ENCODE measurements around the gene MEF2C. TPM values are rescaled to one million over a fixed set of nuclear protein-coding genes. Genes with fewer than 3 reads are reported as not detected.

The MEF2C gene
- total RNA-seq, 1 donor from 2014 or later: 20.5 TPM

DNA sequence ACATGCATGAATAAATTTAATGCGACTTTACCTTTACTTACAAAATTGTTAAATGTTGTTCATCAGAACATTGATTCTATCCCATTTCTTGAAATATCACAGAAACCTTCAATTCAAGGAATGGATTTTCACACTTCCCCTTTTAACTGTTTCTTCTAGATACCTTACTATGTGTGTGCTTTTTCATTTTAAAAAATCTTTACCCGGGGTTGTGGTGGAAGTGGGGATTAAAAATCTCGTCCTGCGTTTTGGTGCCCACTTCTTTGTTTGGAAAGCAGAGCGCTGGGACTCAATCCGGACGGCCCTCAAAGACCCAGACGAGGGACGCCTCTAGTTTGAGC lies 5.8 kb upstream of the MEF2C start:
- no peak overlapping the region for H3K27ac Mint-ChIP-seq (ENCODE audit: unreplicated experiment)
- Histone ChIP-seq H3K27me3 (ENCODE audit: insufficient read depth, low read length) (no peaks in the 10 kb centered on the region), H3K9ac (ENCODE audit: low read length) (peak overlapping the region; percentile 82), H3K79me2 (ENCODE audit: insufficient read depth, low read length) (no peaks in the 10 kb centered on the region), H4K20me1 (ENCODE audit: insufficient read depth, low read length) (no peaks in the 10 kb centered on the region), H3K36me3 (ENCODE audit: insufficient read depth, low read length) (no peaks in the 10 kb centered on the region), H3K4me1 (ENCODE audit: insufficient read depth, low read length) (no peaks in the 10 kb centered on the region), H3K4me2 (ENCODE audit: low read length) (peak overlapping the region; percentile 99), H2AFZ (ENCODE audit: low read depth, low read length) (peak overlapping the region; percentile 96), H3K4me3 (ENCODE audit: insufficient read depth, low read depth, low read length) (peak overlapping the region; percentile 82), H3K9me3 (ENCODE audit: insufficient read depth, low read depth, low read length) (no peaks in the 10 kb centered on the region), H3K27ac (ENCODE audit: low read depth, low read length) (no peak overlapping the region)
- H3K36me3 Mint-ChIP-seq (ENCODE audit: low read depth, unreplicated experiment): no peaks in the 10 kb centered on the region
- H3K9me3 Mint-ChIP-seq (ENCODE audit: unreplicated experiment): no peaks in the 10 kb centered on the region
- TF ChIP-seq CTCF (IDR thresholded peaks at IDR 0.05; ENCODE audit: insufficient read depth, low read depth, low read length) (no peak), EZH2 (IDR thresholded peaks at IDR 0.05; ENCODE audit: insufficient read depth, low read length) (no peak)
- no peak for DNase-seq (ENCODE audit: low read depth)
- H3K4me3 Mint-ChIP-seq (ENCODE audit: unreplicated experiment): peak overlapping the region; percentile 89
- H3K27me3 Mint-ChIP-seq (ENCODE audit: low read depth, unreplicated experiment): peaks cover 5% of the 10 kb centered on the region
- peaks cover 4% of the 10 kb centered on the region for H3K4me1 Mint-ChIP-seq (ENCODE audit: low read depth, unreplicated experiment)
- peak; percentile 5 for FAIRE-seq

- H3K4me3 ChIP-seq (ENCODE audit: insufficient read depth, low read depth, low read length): no peak overlapping the region
- H2AFZ ChIP-seq (ENCODE audit: low read depth, low read length): no peak overlapping the region
- FAIRE-seq: no peak
- no peaks in the 10 kb centered on the region for H3K79me2 ChIP-seq (ENCODE audit: insufficient read depth, low read length)
- no peaks in the 10 kb centered on the region for H3K9me3 ChIP-seq (ENCODE audit: insufficient read depth, low read depth, low read length)
- no peaks in the 10 kb centered on the region for H4K20me1 ChIP-seq (ENCODE audit: insufficient read depth, low read length)
- peaks cover 4% of the 10 kb centered on the region for H3K4me1 Mint-ChIP-seq (ENCODE audit: low read depth, unreplicated experiment)
- no peaks in the 10 kb centered on the region for H3K4me1 ChIP-seq (ENCODE audit: insufficient read depth, low read length)
- H3K27me3 ChIP-seq (ENCODE audit: insufficient read depth, low read length): no peaks in the 10 kb centered on the region
- peaks cover 5% of the 10 kb centered on the region for H3K27me3 Mint-ChIP-seq (ENCODE audit: low read depth, unreplicated experiment)
- TF ChIP-seq EZH2 (IDR thresholded peaks at IDR 0.05; ENCODE audit: insufficient read depth, low read length) (no peak), CTCF (IDR thresholded peaks at IDR 0.05; ENCODE audit: insufficient read depth, low read depth, low read length) (no peak)
- no peak for DNase-seq (ENCODE audit: low read depth)
- H3K4me3 Mint-ChIP-seq (ENCODE audit: unreplicated experiment): no peak overlapping the region
- H3K27ac ChIP-seq (ENCODE audit: low read depth, low read length): no peak overlapping the region
- H3K36me3 ChIP-seq (ENCODE audit: insufficient read depth, low read length): no peaks in the 10 kb centered on the region
- no peak overlapping the region for H3K4me2 ChIP-seq (ENCODE audit: low read length)
- H3K27ac Mint-ChIP-seq (ENCODE audit: unreplicated experiment): no peak overlapping the region
- no peaks in the 10 kb centered on the region for H3K36me3 Mint-ChIP-seq (ENCODE audit: low read depth, unreplicated experiment)
- no peaks in the 10 kb centered on the region for H3K9me3 Mint-ChIP-seq (ENCODE audit: unreplicated experiment)
- H3K9ac ChIP-seq (ENCODE audit: low read length): no peak overlapping the region
Measured at GRCh38 chr5:88888291-88888690, 5.3 kb upstream of the MEF2C start.

DNA sequence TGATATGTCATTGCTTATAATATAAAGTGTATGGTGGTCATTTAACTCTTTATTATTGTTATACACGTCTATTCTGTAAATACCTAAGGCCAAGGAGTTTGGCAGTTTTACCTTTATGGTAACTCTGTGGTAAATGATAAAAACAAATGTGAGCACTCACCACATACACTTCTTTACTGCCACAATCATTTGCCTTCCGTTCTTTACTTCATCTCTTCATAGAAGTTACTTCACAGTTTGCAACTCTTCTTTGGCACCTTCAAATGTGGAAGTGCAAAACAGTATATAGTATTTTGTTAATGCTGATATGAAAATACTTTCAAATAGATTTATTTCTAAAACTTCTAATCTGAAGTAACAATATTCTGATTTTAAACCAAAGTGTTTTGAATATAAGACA lies 4.4 kb upstream of the MEF2C start:
- Histone ChIP-seq H3K27me3 (ENCODE audit: insufficient read depth, low read length) (no peaks in the 10 kb centered on the region), H4K20me1 (ENCODE audit: insufficient read depth, low read length) (no peaks in the 10 kb centered on the region), H2AFZ (ENCODE audit: low read depth, low read length) (no peak overlapping the region), H3K4me2 (ENCODE audit: low read length) (no peak overlapping the region), H3K9me3 (ENCODE audit: insufficient read depth, low read depth, low read length) (no peaks in the 10 kb centered on the region), H3K27ac (ENCODE audit: low read depth, low read length) (no peak overlapping the region), H3K4me1 (ENCODE audit: insufficient read depth, low read length) (no peaks in the 10 kb centered on the region), H3K36me3 (ENCODE audit: insufficient read depth, low read length) (no peaks in the 10 kb centered on the region), H3K9ac (ENCODE audit: low read length) (no peak overlapping the region), H3K4me3 (ENCODE audit: insufficient read depth, low read depth, low read length) (no peak overlapping the region), H3K79me2 (ENCODE audit: insufficient read depth, low read length) (peaks cover 4% of the 10 kb centered on the region)
- no peak overlapping the region for H3K4me3 Mint-ChIP-seq (ENCODE audit: unreplicated experiment)
- peaks cover 2% of the 10 kb centered on the region for H3K4me1 Mint-ChIP-seq (ENCODE audit: low read depth, unreplicated experiment)
- H3K9me3 Mint-ChIP-seq (ENCODE audit: unreplicated experiment): no peaks in the 10 kb centered on the region
- no peaks in the 10 kb centered on the region for H3K36me3 Mint-ChIP-seq (ENCODE audit: low read depth, unreplicated experiment)
- H3K27ac Mint-ChIP-seq (ENCODE audit: unreplicated experiment): no peak overlapping the region
- no peak for FAIRE-seq
- TF ChIP-seq EZH2 (IDR thresholded peaks at IDR 0.05; ENCODE audit: insufficient read depth, low read length) (no peak), CTCF (IDR thresholded peaks at IDR 0.05; ENCODE audit: insufficient read depth, low read depth, low read length) (no peak)
- peaks cover 5% of the 10 kb centered on the region for H3K27me3 Mint-ChIP-seq (ENCODE audit: low read depth, unreplicated experiment)
- DNase-seq (ENCODE audit: low read depth): no peak
